ENCODE measurements around the gene FMO1.
"Not testable (repeated sequence)": the region's sequence is repeated elsewhere in the genome, so short reads cannot be mapped to it uniquely, and the experiment has no call there.

The FMO1 gene, protein sequence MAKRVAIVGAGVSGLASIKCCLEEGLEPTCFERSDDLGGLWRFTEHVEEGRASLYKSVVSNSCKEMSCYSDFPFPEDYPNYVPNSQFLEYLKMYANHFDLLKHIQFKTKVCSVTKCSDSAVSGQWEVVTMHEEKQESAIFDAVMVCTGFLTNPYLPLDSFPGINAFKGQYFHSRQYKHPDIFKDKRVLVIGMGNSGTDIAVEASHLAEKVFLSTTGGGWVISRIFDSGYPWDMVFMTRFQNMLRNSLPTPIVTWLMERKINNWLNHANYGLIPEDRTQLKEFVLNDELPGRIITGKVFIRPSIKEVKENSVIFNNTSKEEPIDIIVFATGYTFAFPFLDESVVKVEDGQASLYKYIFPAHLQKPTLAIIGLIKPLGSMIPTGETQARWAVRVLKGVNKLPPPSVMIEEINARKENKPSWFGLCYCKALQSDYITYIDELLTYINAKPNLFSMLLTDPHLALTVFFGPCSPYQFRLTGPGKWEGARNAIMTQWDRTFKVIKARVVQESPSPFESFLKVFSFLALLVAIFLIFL

DNA sequence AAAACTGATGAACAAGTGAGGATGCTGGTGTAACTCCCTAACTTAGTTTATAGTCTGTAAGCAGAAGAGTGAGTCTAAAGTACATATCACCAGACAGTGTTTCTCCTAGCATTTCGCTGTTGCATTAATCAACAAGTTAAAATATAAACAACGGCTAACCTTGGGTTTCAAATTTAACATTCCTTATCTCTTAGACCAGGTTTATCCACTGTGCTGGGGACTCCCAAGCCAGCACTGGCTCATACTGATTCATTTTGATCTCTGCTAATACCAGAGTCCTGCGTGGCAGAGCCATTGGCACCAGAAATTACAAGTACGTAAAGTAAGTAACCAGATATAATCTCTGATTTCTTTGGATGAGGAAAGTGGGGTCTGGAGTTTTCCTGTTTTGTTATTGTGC lies at the start of gene FMO1:
Gene FMO1, plus strand, starts transcription at position 193 of the 400 bp plus-strand sequence. CDS start 9,594 bp downstream, outside the sequence.
- DNase-seq = no peak

DNA sequence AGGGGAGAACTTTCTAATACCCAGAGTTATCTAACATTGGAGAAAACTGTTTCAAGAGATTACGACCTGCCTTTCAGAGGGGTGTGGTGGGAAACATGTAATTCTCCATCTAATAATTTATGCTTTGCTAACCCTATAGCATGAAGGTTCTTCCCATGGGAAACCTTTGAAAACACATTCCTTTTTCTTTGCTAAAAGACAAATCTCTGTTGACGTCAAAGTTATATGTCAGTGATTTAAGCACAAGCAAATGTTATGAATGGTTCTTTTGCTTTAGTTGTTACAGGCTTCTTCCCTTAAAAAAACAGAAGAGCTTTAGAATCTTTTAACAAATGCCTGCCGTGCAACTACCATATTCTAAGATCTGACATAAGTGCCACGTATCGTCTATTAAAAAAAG lies 44.0 kb upstream of the FMO1 start:
- DNase-seq = no peak

DNA sequence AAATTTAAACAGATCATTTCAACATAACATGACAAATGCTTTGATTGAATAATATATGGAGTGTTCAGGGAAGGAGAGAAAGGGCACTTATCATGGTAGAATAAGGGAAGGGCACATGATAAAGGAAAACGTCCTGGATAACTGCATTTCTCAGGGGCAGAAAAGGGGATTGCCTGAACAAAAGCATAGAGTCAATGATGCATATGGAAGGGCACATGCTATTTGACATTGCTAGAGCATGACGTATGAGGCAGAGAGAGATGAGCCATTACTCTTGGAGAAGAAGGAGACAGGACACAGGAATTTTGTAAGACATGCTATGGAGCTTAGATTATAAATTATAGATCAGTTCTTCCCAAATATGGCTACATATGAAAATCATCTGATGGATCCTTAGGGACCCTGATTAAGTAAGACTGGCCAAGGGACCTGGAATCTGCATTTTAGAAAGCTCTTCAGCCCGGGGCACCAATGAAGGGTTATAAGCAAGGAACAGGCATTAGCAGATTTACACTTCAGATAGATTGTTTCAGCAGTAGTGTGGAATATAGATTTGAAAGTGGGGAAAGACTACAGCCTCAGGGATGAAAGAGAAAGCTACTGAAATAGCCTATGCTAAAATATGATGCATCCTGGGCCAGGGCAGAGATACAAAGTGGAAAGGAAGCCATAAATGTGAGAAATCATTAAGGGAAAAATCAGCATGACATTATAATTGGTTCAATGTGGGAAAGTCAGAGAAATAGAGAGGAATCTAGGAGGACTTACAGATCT lies 41.9 kb upstream of the FMO1 start:
- DNase-seq = no peak

DNA sequence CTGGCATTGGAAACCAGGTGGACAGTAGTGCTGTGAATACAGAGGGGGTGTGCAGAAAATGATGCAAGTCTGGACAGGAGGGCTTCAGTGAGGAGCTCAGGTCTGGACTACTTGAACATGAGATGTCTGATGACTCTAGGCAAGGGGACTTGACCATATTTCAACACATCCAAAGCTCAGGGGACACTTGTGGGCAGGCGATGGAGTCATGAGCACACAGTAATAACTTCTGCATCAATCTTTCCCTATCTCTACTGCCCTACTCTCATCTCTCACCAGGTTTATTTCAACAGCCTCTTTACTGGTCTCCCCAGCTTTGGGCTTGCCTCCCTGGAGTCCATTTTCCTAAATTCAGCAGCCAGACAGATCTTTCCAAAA lies 41.3 kb upstream of the FMO1 start:
- no peak for DNase-seq

DNA sequence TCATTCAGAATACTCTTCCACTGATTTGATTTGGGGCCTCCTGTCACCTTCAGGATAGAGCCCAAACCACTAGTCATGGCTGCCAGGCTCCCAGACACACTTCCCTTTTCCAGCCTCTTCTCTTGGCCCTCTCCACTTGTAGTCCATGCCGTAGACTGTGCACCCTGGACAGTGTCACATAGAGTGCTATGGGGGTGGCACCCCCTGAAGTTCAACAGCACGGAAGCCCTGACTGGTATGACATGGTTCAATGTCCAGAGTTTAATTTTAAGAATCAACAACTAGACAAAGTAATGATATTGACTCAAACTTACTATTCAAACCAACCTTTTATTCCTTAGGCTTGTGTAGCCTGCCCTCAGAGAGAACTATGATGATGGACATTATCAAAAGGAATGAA lies 40.9 kb upstream of the FMO1 start:
- no peak for DNase-seq

DNA sequence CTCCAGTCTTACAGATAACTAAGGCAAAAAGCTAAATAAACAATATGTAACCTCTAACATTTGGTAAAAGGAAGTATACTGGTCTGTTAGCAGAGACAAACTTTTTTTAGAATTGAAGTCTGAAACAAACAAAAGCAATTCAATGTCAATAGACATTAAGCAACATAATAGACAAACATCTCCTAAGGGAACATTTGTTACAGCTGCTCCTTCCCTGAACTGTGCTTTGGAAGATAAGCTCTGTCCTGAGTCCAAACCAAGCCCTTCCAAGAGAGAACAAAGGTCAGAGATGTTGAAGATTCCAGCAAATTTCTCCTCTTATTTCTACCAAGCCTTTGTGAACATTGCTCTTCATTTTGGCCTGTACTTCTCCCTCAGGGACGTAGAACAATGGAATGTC lies 37.9 kb upstream of the FMO1 start:
- DNase-seq = no peak

DNA sequence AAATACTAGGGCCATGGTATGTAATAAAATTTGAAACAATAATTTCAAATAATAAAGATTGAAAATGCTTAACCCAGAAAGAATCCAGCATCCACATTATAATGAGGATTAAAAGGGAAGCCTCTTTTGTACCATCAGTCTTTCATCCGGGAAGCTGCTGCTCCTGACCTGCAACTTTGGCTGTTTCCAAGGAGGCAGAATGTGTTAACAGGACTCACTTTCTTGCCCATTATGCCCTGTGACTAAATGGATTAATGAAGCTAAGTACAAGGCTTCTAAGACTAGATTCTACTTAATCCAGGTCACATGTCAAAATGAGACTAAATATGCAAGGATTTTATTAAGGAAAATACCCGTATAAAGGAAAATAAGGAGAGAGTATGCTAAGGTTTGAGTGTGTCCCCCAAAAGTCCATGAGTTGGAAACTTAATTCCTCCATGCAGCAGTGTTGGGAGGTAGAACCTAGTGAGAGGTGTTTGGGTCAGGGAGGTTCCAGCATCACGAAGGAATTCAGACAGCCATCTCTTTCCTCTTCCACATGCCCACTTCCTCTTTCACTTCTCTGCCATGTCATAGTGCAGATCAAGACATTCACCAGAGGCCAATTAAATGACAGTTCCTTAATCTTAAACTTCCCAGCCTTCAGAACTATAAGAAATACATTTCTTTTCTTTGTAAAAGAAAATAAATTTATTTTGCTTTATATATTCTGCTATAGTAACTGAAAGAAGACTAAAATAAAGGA lies 35.5 kb upstream of the FMO1 start:
- no peak for DNase-seq

DNA sequence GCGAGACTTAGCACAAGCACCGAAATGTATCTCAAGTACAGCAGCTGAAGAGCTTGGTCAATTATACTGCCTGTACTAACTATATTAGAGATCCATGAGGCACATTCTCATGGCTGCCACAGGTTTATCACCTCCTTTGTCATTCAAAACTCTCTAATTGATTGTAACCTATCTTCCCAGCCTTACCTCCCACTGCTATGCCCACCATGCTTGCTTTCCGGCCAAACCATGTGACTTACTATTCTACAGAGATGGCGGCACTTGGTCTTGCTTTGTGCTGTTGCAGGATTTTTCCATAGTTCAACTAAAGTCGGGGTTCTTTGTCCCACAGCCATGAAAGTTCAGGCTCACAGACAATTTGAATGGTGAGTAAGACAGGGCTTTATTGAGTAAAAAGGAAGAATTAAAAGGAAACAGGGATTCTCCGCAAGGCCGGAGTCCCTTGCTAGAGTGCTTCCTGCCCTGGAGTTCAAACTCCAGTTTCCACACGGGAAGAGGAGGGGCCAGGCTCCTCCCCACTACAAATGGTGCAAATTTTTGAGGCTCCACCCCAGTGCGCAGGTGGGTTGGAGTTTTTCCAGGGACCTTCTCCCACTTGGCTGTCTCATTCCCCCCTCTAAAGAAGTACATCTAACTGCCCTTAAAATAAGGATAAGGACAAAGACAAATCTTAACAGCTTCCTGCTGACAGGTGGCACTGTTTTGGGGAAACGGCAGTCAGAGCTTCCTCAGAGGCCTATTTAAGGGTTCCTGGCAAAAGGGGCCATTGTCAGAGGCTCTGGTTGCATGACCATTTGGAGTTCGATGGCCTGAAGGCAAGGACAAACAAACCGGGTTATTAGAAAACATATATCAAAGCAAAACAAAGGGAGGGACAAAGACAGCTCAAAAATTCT lies 34.5 kb upstream of the FMO1 start:
- DNase-seq = no peak

DNA sequence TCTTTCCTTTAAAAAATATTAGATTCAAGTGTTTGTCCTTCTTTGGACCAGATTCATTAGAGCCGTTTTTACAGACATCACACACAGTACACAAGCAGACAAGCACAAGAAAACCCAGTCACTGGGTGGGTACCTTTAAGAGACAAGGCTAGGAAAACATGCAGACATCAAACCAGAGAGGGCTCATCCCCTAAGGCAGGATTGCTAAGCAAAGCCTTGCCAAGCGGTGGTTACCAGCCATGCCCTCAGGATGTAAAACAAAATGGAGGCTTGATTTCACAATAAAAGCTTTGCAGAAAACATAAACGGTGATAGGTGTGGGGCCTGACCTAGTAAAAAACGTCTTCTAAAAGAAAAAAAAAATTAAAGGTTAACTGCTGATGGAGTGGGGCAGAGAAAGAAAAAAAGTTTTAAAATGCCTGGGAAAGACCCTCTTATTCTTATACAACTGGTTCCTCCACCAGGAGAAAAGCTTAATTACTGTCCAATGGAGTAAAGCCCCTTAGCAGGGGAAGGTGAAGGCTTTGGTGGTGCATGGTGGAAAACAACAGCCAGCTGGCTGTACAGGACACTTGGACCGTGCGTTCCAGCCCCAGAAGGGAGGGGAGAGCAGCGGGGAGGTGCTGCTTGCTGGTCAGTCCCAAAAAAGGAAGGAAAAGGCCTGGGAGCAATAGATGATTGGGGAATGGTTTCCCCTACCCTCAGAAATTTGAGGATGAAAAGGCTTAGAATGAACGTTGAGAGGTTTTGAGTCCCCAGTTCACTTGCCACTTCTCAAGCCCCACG lies 30.4 kb upstream of the FMO1 start:
- no peak for DNase-seq

DNA sequence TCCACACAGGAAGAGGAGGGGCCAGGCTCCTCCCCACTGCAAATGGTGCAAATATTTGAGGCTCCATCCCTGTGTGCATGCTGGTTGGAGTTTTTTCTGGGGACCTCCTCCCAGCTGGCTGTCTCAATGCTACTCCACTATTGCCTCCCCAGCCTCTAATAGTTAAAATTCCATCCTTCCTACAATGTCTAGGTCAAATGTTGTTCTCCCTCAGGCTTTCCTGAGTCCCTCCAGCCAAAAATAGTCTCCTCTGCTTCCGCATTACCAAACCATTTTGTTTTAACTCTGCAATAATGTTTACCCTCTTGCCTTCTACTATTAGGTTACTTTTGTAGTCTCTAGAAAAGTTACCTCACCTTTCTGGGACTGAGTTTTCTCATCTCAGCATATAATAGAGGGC lies 29.6 kb upstream of the FMO1 start:
- no peak for DNase-seq

DNA sequence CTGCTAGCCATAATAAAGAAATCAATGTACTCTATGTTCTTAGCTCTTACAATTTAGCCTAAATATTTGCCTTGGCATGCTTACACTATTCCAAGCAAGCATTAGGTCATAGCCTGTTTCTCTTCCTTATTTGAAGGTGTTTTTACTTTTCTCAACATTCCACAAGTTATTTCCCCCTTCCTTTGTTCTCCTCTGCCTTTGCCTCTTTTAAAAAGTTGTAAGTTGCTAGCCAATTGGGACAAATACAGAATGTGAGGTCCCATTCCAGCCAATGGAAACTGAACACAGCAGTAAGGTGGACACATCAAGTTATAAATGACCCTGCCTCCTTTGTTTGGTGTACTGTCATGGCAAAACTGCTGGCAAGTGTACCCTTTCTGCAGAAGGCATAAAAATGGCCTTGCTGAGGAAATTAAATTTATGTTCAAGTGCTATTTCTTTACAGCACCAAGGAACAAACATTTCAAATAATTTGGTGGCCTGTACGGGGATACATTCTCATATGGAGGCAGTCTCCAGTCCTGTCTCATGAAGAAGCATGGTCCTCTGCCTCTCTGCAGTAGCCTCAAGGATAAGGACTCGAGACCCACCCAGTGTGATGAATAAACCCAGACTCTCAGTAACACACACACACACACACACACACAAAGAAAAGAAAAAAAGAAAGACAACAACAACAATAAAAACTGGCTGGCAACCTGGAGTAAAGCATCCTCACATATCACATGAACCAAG lies 28.8 kb upstream of the FMO1 start:
- no peak for DNase-seq

DNA sequence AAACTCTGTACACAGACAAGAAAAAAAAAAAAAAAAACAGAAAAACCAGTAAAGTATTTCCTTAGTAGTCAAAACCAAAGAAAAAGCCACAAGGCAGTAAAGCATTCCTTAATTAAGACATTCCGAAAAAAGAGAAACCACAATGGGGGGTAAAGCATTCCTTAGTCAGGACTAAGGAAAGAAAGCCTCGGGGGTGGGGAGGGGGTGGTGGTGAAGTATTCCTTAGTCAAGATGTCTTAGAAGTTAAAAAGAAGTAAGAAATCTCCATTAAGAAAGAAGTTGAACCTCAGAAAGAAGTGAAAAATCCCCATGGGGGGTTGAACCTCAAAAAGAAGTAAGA lies 28.2 kb upstream of the FMO1 start:
- DNase-seq = no peak

DNA sequence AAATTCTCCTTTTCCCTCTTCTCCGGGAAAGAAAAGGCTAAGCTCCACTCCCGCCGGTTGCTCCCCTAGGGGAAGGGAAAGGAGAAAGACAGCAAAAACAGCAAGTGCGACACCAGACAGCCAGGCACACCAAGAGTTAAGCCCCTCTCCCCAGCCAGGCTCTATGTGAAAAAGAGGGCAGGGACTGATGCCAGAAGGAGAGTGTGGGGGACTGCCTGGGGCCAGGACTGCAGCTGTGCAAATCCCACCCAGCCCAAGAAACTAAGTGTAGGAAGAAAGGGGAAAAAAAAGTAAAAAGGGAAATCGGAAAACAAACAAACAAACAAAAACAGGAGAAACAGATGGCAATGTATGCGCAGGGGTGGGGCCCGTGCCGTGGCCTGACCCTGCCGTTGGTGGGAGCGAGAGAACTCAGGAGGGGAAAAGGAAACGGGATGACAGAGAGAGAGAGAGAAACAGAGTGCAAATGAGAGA lies 27.7 kb upstream of the FMO1 start:
- peak; percentile 85 for DNase-seq

DNA sequence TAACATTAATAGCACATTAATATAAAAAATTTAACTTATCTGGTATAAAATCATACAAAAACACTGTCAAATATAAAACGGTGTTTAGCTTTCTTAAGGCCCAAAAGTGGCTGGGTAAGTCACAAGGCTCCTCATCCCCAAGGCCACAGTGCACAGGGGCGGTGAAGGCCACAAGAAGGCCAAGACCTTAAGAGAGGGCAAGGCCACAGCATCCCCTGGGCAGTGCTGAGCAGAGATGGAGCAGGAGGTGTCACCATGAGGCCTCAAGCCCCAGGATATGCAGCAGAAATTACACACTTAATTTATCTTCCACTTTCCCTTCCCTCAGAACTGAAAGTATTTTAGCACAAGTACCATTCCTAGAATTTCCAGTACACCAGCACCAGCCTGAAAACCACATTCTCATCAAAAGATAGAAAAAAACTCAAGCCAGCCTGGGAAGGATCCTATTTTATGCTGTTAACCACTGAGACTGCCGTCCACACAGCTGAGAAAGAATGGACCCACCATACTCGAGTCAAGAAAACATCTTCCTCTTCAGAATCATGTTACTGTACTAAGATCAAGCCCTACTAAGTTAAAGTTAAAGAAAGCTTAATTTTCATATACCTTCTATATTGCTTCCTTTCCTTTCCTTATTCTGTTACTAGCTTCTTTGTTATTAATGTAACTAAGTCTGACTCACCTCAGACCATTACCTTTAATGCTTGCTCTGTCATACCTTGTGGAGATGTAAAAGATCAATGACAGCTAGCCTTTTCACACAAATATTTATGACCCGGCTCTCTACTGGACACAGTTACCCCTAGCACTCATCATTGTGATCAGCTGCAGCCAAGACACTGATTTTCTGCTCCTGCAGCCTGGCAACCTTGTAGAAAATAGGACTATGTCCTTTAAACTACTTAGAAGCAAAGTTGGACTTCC lies 26.4 kb upstream of the FMO1 start:
- DNase-seq = no peak

DNA sequence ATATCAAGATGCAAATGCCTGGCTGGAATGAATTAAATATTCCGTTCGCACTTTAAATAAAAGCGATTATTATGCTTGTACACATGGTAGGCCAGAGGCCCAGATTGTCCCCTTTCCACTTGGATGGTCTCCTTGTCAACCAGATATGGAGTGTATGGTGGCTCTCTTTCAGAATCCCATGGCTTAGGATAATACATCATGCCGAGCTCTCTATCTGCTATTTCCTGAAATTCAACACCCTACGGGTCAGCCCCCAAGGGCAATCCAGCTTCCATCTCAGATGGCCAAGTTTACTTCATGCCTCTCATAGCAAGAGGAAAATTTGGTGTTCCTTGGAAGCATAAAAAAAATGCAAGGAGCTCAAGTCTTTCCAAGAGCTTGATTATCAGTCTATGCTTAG lies 25.4 kb upstream of the FMO1 start:
- DNase-seq = no peak

DNA sequence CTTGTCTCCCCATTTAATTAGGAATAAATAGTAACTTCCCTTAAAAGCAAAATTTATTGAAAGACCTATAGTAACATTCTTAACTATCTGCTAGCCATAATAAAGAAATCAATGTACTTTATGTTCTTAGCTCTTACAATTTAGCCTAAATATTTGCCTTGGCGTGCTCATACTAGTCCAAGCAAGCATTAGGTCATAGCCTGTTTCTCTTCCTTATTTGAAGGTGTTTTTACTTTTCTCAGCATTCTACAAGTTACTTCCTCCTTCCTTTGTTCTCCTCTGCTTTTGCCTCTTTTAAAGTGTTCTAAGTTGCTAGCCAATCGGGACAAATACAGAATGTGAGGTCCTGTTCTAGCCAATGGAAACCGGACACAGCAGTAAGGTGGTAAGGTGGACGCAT lies 24.0 kb upstream of the FMO1 start:
- DNase-seq = not testable (repeated sequence)

DNA sequence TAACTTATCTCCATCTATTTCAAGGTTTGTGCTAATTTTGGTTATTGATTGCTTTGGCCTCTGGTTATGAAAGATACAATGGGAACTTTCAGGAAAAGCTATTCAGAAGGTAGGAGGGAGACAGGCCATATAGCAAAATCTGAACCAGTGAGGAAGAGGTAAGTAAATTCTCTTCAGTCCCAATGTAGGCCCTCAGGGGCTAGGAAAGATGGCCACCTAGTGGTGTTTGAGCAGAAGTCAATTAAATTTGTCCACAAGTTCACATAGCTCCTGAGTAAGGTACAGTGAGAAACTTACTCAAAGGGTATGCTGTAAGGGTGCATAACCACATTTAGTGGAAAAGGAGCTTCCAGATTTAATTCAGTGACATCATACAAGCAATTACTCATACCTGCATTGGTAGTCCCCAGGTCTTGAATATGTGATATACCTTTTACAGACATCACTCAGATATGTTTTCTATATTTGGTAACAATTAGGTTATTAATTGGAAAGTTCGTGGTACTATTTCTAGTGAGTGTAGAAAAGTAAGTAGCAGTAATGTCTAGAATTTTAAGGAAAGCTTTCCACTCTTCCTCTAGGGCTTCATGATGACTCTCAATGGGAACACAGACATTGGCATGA lies 21.4 kb upstream of the FMO1 start:
- DNase-seq = peak; percentile 74

DNA sequence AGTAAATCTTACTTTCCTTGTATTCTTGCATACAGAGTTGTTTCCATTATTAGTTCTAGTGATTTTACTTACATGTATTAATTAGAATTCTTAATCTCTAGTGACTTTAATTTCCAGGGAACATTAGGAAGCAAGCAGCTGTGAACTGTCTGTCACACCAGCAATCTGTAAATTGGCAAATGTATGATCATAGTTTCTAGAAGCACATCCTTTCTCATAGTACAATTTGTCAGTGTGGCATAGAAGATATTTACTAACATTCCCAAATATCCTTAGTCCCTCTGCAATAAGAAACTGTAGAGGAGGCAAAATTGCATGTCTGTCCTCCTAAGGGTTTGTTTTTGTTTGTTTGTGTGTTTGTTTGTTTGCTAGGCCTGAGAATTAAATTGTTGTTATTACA lies 17.0 kb upstream of the FMO1 start:
- DNase-seq = no peak

DNA sequence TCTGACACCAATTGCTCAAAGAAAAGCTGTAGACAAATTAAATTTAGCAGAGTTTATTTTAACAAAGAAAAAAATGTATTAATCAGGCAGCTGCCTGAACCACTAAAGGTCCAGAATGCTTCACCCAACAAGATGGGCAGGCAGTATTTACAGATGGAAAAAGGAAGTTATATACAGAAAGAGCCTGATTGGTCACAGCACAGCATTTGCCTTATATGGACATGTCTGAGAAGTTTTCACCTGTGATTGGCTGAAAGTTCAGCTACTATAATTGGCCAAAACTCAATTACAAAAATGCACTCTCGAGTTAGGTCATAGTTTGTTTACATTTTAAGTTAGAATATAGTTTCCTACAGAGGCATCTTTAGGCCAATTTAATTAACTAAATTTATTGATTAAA lies 15.1 kb upstream of the FMO1 start:
- DNase-seq = no peak
